ENCODE results near the gene ZNF354C. TPM values are rescaled to one million over a fixed set of nuclear protein-coding genes. Genes with fewer than 3 reads are reported as not detected.

ZNF354C gene
- total RNA-seq: 1.9 and 3.0 TPM in 2 replicates

DNA sequence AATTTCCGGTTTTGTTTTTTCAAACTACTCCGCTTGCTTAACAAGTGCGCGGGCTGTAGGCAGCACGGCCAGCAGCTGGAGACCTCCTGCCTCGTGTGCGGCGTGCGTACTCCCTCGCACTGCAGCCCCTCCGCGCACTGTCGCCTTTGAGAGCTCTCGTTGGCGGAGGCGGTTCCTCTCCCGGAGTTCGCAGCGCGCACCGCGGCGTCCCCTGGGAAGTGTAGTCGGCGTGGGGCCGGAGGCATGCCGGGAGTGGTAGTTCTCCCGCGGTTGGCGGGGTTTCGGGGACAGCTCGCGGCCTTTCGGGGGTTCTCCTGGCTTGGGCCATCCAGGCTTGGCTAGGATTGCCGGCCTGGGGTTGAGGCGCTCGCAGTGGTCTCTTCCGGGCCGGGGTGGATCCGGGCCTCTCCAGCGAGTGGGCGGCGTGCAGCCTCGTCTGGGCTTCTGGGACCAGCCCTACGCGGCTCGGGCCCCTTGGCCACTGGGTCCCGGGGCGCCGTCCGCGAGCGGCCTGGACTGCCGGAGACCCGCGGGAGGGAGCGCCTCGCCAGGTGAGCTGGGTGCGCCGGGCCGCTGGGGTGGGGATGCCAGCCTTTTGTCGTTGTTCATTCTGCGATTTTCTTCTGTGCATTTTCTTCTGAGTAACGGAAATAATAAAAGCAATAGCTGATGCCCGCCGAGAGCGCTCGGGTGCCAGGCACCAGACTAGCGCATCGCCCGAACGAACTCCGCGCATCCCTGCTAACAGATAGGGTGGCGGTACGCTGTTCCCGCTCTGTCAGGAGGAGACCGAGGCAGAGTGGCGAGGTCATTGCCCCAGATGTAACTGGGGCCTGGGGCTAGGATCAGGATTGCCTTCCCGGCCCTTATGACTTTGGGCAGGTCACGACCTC, at the start of gene ZNF354C:
TSS of gene ZNF354C (plus strand) at position 258 of the 893 bp plus-strand sequence. CDS start 1,696 bp downstream, outside the sequence.

GRCh38 chr5:179023528-179024189, 36.5 kb upstream of the ZNF354C start, which contains the start of gene ZNF879:
Gene ZNF879 (plus strand): TSS chr5:179023804. CDS start chr5:179025005, 1,201 bp downstream.

Other genes with a start within 250 kb of the ZNF354C start
- 5.8 TPM in 2 replicates for gene ZNF354B, start 200.4 kb upstream of the ZNF354C start, total RNA-seq
- 0.72 and 1.5 TPM in 2 replicates for gene ZFP2, start 164.5 kb upstream of the ZNF354C start, total RNA-seq
- gene ZNF454, start 119.2 kb upstream of the ZNF354C start, total RNA-seq: 0.48 and 0.64 TPM in 2 replicates
- not detected in 2 replicates for gene GRM6, start 65.1 kb upstream of the ZNF354C start, total RNA-seq
- 2.4 and 2.8 TPM in 2 replicates for gene ZNF879, start 36.6 kb upstream of the ZNF354C start, total RNA-seq

Data from tracheal epithelial cell (primary cell).